HTERT RPE-1 (cell line): ENCODE data around the gene SPATA13.

Experiments used
- in situ Hi-C: fragments of 300-500 bp; cut with MboI; formaldehyde crosslinking; loops from 4 replicates; pipeline ENCODE4 v1.14.3; 2020; ENCODE audit warnings: low sequenced_read_pairs

Gene SPATA13

GRCh38 chr13:24166561-24166960, 6.0 kb downstream of the SPATA13 start:
- in situ Hi-C loops: no loop called here

- in situ Hi-C loops: no loop called here
Observed at GRCh38 chr13:24167666-24168391, 7.3 kb downstream of the SPATA13 start.

- in situ Hi-C loops: no loop called here
Observed at GRCh38 chr13:24168392-24168750, 7.9 kb downstream of the SPATA13 start.

GRCh38 chr13:24168979-24169378, 8.5 kb downstream of the SPATA13 start:
- in situ Hi-C loops: no loop called here

- in situ Hi-C loops: no loop called here
Observed at GRCh38 chr13:24172071-24172470, 11.6 kb downstream of the SPATA13 start.

- in situ Hi-C loops: no loop called here
Observed at GRCh38 chr13:24173795-24174194, 13.3 kb downstream of the SPATA13 start.

GRCh38 chr13:24175847-24176246, 15.3 kb downstream of the SPATA13 start:
- in situ Hi-C loops: no loop called here

GRCh38 chr13:24176351-24177101, 16.0 kb downstream of the SPATA13 start:
- in situ Hi-C loops: no loop called here

GRCh38 chr13:24178847-24179485, 18.4 kb downstream of the SPATA13 start:
- in situ Hi-C loops: no loop called here

GRCh38 chr13:24179486-24179850, 18.9 kb downstream of the SPATA13 start:
- in situ Hi-C loops: no loop called here

- in situ Hi-C loops: no loop called here
Observed at GRCh38 chr13:24180750-24181377, 20.3 kb downstream of the SPATA13 start.

- in situ Hi-C loops: no loop called here
Observed at GRCh38 chr13:24181991-24182702, 21.6 kb downstream of the SPATA13 start.

- in situ Hi-C loops: no loop called here
Observed at GRCh38 chr13:24182703-24183081, 22.2 kb downstream of the SPATA13 start.

- in situ Hi-C loops: no loop called here
Observed at GRCh38 chr13:24183741-24184182, 23.2 kb downstream of the SPATA13 start.

- in situ Hi-C loops: no loop called here
Observed at GRCh38 chr13:24184265-24184841, 23.8 kb downstream of the SPATA13 start.

- in situ Hi-C loops: no loop called here
Observed at GRCh38 chr13:24184882-24185281, 24.4 kb downstream of the SPATA13 start.

- in situ Hi-C loops: no loop called here
Observed at GRCh38 chr13:24185591-24186232, 25.2 kb downstream of the SPATA13 start.

- in situ Hi-C loops: no loop called here
Observed at GRCh38 chr13:24187185-24187584, 26.7 kb downstream of the SPATA13 start.

- in situ Hi-C loops: no loop called here
Observed at GRCh38 chr13:24192057-24192810, 31.7 kb downstream of the SPATA13 start.
